Measurements from ENCODE around the gene FAM83G. TPM values are rescaled to one million over a fixed set of nuclear protein-coding genes. Genes with fewer than 3 reads are reported as not detected.

Gene FAM83G
- total and polyA plus RNA-seq, 12 donors: 1.8 to 7.3 (median 4.0) TPM

DNA sequence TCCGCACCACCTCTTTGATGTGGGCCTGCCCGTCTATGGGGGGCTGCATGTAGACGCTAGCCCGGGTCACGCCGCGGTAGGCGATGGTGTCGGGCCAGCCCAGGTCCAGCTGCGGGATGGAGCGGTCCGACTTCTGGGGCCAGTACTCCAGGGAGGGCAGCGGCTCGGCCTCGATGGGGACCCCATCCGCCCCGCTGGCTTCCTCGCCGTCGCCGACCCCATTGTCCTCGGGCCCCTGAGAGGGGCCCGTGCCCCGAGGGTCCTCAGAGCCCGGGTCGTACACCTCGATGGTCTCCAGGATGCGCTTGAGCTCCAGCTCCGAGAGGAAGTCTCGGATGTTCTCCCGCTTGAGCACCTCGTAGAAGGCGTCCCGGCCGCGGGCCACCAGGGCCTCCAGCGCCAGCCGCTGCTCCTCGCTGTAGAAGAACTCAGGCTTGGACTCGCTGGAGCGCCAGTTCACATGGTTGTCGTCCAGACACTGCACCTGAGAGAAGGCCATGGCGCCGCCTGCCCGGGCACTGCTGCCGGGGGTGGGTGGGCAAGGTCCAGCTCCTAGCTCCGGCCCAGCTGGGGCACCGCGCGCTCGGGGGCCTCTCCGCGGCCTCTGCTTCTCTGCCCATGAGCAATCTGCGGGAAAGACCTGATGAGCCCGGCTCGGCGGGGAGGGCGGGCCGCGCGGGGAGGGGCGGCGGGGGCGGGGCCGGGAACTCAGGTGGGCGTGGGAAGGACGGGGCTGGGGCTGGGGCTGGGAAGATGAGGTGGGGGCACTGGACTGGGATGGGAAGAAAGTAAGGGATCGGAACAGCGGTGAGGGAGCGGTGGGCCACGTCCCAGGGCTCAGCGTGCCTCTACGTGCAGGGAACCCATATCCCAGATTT lies 782 bp downstream of the FAM83G start:
- Histone ChIP-seq H3K4me1 (replicated peaks in 1 of 2) (peaks cover 12 to 13% of the 10 kb centered on the region in 2 donors), H3K36me3 (replicated peaks in 1 of 2) (no peaks in the 10 kb centered on the region), H3K9me3 (replicated peaks in 1 of 3) (no peaks in the 10 kb centered on the region), H3K27ac (peak overlapping the region in 2 of 5 donors; percentile 55 to 72), H3K4me3 (peak overlapping the region in 2 of 4 donors; percentile 17 to 89), H3K27me3 (no peaks in the 10 kb centered on the region)
- 35 to 47% (median 40%) methylated on average over 29 to 73 of the region's 73 CpGs for WGBS, 4 donors
- intact Hi-C loops (cut with DNase I): no loop called here
- DNase-seq: peak in 5 of 7 donors; percentile 24 to 42 (median 37)
- TF ChIP-seq, protein P1, sequence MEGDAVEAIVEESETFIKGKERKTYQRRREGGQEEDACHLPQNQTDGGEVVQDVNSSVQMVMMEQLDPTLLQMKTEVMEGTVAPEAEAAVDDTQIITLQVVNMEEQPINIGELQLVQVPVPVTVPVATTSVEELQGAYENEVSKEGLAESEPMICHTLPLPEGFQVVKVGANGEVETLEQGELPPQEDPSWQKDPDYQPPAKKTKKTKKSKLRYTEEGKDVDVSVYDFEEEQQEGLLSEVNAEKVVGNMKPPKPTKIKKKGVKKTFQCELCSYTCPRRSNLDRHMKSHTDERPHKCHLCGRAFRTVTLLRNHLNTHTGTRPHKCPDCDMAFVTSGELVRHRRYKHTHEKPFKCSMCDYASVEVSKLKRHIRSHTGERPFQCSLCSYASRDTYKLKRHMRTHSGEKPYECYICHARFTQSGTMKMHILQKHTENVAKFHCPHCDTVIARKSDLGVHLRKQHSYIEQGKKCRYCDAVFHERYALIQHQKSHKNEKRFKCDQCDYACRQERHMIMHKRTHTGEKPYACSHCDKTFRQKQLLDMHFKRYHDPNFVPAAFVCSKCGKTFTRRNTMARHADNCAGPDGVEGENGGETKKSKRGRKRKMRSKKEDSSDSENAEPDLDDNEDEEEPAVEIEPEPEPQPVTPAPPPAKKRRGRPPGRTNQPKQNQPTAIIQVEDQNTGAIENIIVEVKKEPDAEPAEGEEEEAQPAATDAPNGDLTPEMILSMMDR (IDR thresholded peaks at IDR 0.05): no peak
- TF ChIP-seq POLR2A (IDR thresholded peaks at IDR 0.05): no peak

DNA sequence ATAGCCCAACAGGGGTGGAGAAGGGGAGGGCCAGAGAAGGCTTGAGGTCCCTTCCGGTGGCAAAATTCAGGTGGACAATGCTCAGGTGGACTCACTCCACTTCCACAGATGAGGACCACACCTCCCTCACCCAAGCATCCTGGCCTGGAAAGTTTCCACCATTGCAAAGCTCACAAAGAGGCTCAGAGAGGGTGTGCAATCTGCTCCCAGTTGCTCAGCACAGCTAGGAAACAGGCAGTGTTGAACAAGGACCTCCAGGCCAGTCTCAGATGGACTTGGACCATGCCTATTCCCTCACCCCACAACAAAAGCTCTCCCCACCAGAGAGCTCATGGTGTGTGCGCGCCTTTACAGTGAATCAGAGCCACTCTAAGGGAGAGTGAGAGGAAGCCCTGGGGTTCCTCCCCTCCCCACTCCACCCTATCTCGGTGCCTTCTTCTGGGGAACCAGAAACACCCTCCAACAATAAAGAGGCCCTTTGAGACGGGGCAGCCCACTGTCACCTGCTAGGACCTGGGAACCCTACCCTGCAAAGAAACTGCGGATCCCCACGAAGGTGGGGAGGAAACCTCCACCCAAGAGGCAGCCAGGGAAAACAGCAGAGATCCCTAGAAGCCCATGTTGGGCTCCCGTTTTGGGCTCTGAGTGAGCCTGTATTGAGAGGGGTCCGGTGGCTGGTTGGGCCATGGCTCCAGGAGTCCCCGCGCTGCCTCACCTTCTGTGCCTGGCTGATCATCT lies 1.6 kb downstream of the FAM83G start:
- H3K27me3 ChIP-seq: no peaks in the 10 kb centered on the region
- no peak overlapping the region for H3K4me3 ChIP-seq
- TF ChIP-seq POLR2A (IDR thresholded peaks at IDR 0.05): no peak
- TF ChIP-seq, protein P1 (IDR thresholded peaks at IDR 0.05): no peak
- DNase-seq: no peak
- no peaks in the 10 kb centered on the region for H3K9me3 ChIP-seq (replicated peaks in 1 of 3)
- no peaks in the 10 kb centered on the region for H3K36me3 ChIP-seq (replicated peaks in 1 of 2)
- intact Hi-C loops (cut with DNase I): no loop called here
- peaks cover 12 to 13% of the 10 kb centered on the region in 2 donors for H3K4me1 ChIP-seq (replicated peaks in 1 of 2)
- WGBS, 4 donors: 89 to 96% (median 92%) methylated on average over 10 to 11 of the region's 11 CpGs
- no peak overlapping the region for H3K27ac ChIP-seq

- H3K4me3 ChIP-seq: no peak overlapping the region
- TF ChIP-seq, protein P1 (IDR thresholded peaks at IDR 0.05): no peak
- TF ChIP-seq POLR2A (IDR thresholded peaks at IDR 0.05): no peak
- no peaks in the 10 kb centered on the region for H3K36me3 ChIP-seq (replicated peaks in 1 of 2)
- no peaks in the 10 kb centered on the region for H3K27me3 ChIP-seq
- no peak overlapping the region for H3K27ac ChIP-seq
- 66 to 76% (median 71%) methylated on average over 6 to 7 of the region's 7 CpGs for WGBS, 4 donors
- intact Hi-C loops (cut with DNase I): no loop called here
- H3K4me1 ChIP-seq (replicated peaks in 1 of 2): peaks cover 12 to 13% of the 10 kb centered on the region in 2 donors
- DNase-seq: no peak
- no peaks in the 10 kb centered on the region for H3K9me3 ChIP-seq (replicated peaks in 1 of 3)
Observed at GRCh38 chr17:19001907-19002590, 2.5 kb downstream of the FAM83G start.
